MM.1S (cell line): ENCODE measurements around the gene RAB11A.

Experiments used
- CTCF ChIP-seq: fragments of 300-600 bp; sonication (generic); IDR thresholded peaks from 2 replicates; pipeline ENCODE4 v1.5.1; 2016; ENCODE audit warnings: antibody characterized with exemption, low read length, mixed read lengths
- EZH2phosphoT487 ChIP-seq: fragments of 300-600 bp; sonication (generic); IDR thresholded peaks from 2 replicates; pipeline ENCODE4 v1.6.1; 2018; ENCODE audit warnings: antibody characterized with exemption, low read length

DNA sequence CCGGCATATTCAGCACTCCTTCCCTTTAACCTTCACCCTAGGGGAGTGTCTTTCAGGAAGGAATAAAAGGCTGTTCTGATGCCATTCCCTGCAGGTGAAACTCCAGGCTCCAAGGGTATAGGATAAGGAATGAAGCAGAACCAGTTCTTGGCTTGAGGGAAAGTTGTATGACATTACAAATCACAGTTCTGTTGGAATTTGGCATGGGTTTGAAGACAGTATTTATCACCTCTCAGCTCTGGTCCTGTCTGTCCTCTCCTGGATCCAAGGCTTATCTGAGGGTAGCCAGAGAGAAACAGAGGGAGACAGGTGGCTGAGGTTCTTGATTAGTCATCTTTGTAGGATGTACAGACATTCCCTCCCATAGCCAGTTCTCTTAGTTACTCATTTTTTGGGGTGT, 37.1 kb downstream of the RAB11A start:
- TF ChIP-seq CTCF (no peak), EZH2phosphoT487 (no peak)
